OCI-LY3 (cell line): ENCODE results near the gene FBXO21.

Experiments used
- H2AFZ ChIP-seq: fragments of 200-600, 300-600 bp; shearing (Covaris generic); 2 replicates; pipeline ENCODE4 v1.6.0; 2014; ENCODE audit warnings: antibody characterized with exemption, low read depth, low read length
- H3K27ac ChIP-seq: fragments of 200-600, 300-600 bp; sonication (generic); 2 replicates; pipeline ENCODE4 v1.5.1; 2014; ENCODE audit warnings: mild to moderate bottlenecking, low read length, moderate library complexity, mixed read lengths
- H3K27me3 ChIP-seq: fragments of 200-600, 300-600 bp; sonication (generic); 2 replicates; pipeline ENCODE4 v1.6.1; 2014; ENCODE audit warnings: low read depth, low read length, mixed read lengths
- H3K36me3 ChIP-seq: fragments of 200-600, 300-600 bp; sonication (generic); replicated peaks from 2 replicates; pipeline ENCODE3; 2014; ENCODE audit warnings: low read depth, low read length, mixed read lengths
- H3K4me1 ChIP-seq: fragments of 300-600, 200-600 bp; sonication (generic); 2 replicates; pipeline ENCODE4 v1.6.1; 2014; ENCODE audit warnings: low read length, mixed read lengths
- H3K4me2 ChIP-seq: fragments of 200-600, 300-600 bp; sonication (generic); 2 replicates; pipeline ENCODE4 v1.6.1; 2014; ENCODE audit warnings: low read length, mixed read lengths
- H3K4me3 ChIP-seq: fragments of 300-600, 200-600 bp; sonication (generic); 2 replicates; pipeline ENCODE4 v1.5.1; 2014; ENCODE audit warnings: antibody characterized with exemption, mild to moderate bottlenecking, low read length, moderate library complexity
- H3K79me2 ChIP-seq: fragments of 300-600, 200-600 bp; shearing (Covaris generic); 2 replicates; pipeline ENCODE4 v1.6.1; 2014; ENCODE audit warnings: mild to moderate bottlenecking, low read length, mixed read lengths
- H3K9ac ChIP-seq: fragments of 300-600, 200-600 bp; shearing (Covaris generic); 2 replicates; pipeline ENCODE4 v1.6.0; 2014; ENCODE audit warnings: mild to moderate bottlenecking, low read length, moderate library complexity
- H3K9me3 ChIP-seq: fragments of 200-600, 300-600 bp; shearing (Covaris generic); 2 replicates; pipeline ENCODE4 v1.6.1; 2014; ENCODE audit warnings: low read length, mixed read lengths; ENCODE audit not compliant: insufficient read depth
- H4K20me1 ChIP-seq: fragments of 200-600, 300-600 bp; sonication (generic); 2 replicates; pipeline ENCODE4 v1.6.1; 2016; ENCODE audit warnings: low read length, mixed read lengths; ENCODE audit not compliant: insufficient read depth
- CTCF ChIP-seq: fragments of 200-600, 300-600 bp; sonication (generic); IDR thresholded peaks from 2 replicates; pipeline ENCODE4 v1.5.1; 2014; ENCODE audit warnings: antibody characterized with exemption, low read length, low read depth
- EZH2phosphoT487 ChIP-seq: fragments of 200-600 bp; shearing (Covaris generic); IDR thresholded peaks from 2 replicates; pipeline ENCODE4 v1.6.1; 2018; ENCODE audit warnings: antibody characterized with exemption, mixed run types, low read depth

The FBXO21 gene

GRCh38 chr12:117231750-117232149 lies 41.5 kb upstream of the FBXO21 start:
- Histone ChIP-seq H3K9ac (no peak overlapping the region), H2AFZ (no peak overlapping the region), H3K79me2 (no peaks in the 10 kb centered on the region), H3K36me3 (no peaks in the 10 kb centered on the region), H3K4me2 (no peak overlapping the region), H3K9me3 (no peaks in the 10 kb centered on the region), H3K27me3 (peaks cover 20% of the 10 kb centered on the region), H4K20me1 (no peaks in the 10 kb centered on the region), H3K4me1 (no peaks in the 10 kb centered on the region), H3K27ac (no peak overlapping the region), H3K4me3 (no peak overlapping the region)
- no peak for TF ChIP-seq EZH2phosphoT487
- TF ChIP-seq CTCF, result peak; percentile 26; the same call in 1 of the 2 replicates

GRCh38 chr12:117228239-117228638 lies 38.0 kb upstream of the FBXO21 start:
- no peak overlapping the region for H3K27ac ChIP-seq
- TF ChIP-seq EZH2phosphoT487 (no peak), CTCF (no peak)

GRCh38 chr12:117227000-117227653 lies 36.9 kb upstream of the FBXO21 start:
- no peaks in the 10 kb centered on the region for H3K79me2 ChIP-seq
- H3K27me3 ChIP-seq, result peaks cover 11% of the 10 kb centered on the region; the same call in 1 of the 2 replicates
- H3K4me3 ChIP-seq, result no peak overlapping the region
- TF ChIP-seq CTCF (no peak), EZH2phosphoT487 (no peak)
- H3K9me3 ChIP-seq, result no peaks in the 10 kb centered on the region
- no peaks in the 10 kb centered on the region for H3K4me1 ChIP-seq
- H3K4me2 ChIP-seq, result no peak overlapping the region
- no peaks in the 10 kb centered on the region for H4K20me1 ChIP-seq
- no peak overlapping the region for H2AFZ ChIP-seq
- no peaks in the 10 kb centered on the region for H3K36me3 ChIP-seq
- no peak overlapping the region for H3K27ac ChIP-seq
- no peak overlapping the region for H3K9ac ChIP-seq

More at GRCh38 chr12:117228239-117228638, 38.0 kb upstream of the FBXO21 start:
- no peak overlapping the region for H3K4me2 ChIP-seq
- peaks cover 15% of the 10 kb centered on the region; the same call in 1 of the 2 replicates for H3K27me3 ChIP-seq
- H4K20me1 ChIP-seq, result no peaks in the 10 kb centered on the region
- no peak overlapping the region for H3K9ac ChIP-seq
- no peaks in the 10 kb centered on the region for H3K36me3 ChIP-seq
- no peak overlapping the region for H3K4me3 ChIP-seq
- H3K79me2 ChIP-seq, result no peaks in the 10 kb centered on the region
- no peaks in the 10 kb centered on the region for H3K9me3 ChIP-seq
- H2AFZ ChIP-seq, result no peak overlapping the region
- no peaks in the 10 kb centered on the region for H3K4me1 ChIP-seq

GRCh38 chr12:117226505-117226904 lies 36.2 kb upstream of the FBXO21 start:
- Histone ChIP-seq H3K27ac (no peak overlapping the region), H3K27me3 (peaks cover 8% of the 10 kb centered on the region; the same call in 1 of the 2 replicates), H4K20me1 (no peaks in the 10 kb centered on the region), H2AFZ (no peak overlapping the region), H3K4me3 (no peak overlapping the region), H3K4me1 (no peaks in the 10 kb centered on the region), H3K9me3 (no peaks in the 10 kb centered on the region), H3K36me3 (no peaks in the 10 kb centered on the region), H3K9ac (no peak overlapping the region), H3K79me2 (no peaks in the 10 kb centered on the region), H3K4me2 (no peak overlapping the region)
- no peak for TF ChIP-seq CTCF
- no peak for TF ChIP-seq EZH2phosphoT487
